ENCODE data around the gene SEC62.

The SEC62 gene

GRCh38 chr3:169966428-169966950 is at the start of gene SEC62:
Gene SEC62 (plus strand): TSS chr3:169966807. CDS start chr3:169966823, 16 bp downstream.
- DNase-seq = peak; percentile 70

GRCh38 chr3:169923189-169923588 is 43.4 kb upstream of the SEC62 start:
- DNase-seq = no peak

DNA sequence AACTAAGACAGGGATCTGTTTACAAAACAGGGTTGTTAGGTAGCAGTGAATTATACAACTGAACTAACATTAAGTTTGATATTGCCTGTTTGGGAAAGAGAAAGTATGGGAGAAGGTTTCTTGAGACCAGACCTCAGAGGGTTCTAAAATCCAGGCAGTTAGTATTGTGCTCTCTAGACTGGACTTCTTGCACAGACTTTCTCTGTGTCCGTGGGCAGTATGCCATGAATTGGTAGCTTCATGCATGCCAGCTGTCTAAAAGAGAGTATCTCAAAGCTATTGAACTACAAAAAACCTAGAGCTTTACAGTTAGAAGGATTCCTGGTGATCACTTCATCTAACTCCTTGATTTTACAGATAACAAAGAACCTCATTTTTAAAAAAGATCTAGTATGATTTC is 42.8 kb upstream of the SEC62 start:
- no peak for DNase-seq

GRCh38 chr3:169929830-169930519 is 36.6 kb upstream of the SEC62 start:
- no peak for DNase-seq

GRCh38 chr3:169930843-169931242 is 35.8 kb upstream of the SEC62 start:
- no peak for DNase-seq

DNA sequence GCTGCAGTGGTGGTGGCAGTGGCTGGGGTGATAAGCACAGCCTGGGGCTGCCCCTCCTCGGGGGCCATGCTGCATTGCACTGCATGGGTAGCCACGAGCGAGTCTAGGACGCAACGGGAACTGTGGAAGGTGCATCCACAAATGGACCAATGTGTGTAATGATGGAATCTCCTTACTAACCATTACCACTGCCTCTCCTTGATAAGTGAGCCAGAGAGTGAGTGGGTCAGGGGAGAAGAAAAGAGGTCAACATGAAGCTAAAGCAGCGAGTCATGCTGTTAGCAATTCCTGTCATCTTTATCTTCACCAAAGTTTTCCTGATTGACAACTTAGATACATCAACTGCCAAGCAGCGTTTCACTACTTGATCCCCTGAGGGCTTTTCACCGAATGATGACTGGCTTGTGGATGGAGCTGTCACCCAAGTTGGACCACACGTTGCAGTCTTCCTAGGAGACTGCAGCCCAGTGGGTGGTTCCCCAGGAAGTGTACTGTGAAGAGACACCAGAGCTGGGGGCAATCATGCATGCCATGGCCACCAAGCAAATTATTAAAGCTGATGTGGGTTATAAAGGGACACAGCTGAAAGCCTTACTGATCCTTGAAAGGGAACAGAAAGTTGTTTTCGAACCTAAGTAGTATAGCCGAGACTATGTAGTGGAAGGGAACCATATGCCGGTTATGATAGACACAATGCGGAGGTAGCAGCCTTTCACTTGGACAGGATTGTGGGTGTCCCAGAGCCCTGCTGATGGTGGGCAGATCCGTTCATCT is 34.7 kb upstream of the SEC62 start:
- DNase-seq = no peak

DNA sequence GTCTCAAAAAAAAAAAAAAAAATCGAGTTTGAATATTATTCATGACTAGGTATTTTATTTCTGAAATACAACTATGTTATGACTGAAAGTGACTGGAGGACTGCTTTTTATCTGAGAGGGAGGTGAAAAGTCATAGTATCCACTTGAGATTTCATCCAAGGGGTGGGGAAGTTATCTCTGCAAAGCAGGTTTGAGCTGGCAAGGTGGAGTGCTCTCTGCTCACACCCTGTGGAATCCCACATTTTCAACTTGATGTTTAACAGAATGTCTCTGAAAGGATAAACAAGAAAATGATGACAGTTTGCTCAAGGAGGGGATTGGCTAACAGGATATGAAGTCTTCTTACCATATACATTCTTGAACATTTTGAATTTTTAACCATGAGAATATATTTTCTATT is 27.3 kb upstream of the SEC62 start:
- no peak for DNase-seq

DNA sequence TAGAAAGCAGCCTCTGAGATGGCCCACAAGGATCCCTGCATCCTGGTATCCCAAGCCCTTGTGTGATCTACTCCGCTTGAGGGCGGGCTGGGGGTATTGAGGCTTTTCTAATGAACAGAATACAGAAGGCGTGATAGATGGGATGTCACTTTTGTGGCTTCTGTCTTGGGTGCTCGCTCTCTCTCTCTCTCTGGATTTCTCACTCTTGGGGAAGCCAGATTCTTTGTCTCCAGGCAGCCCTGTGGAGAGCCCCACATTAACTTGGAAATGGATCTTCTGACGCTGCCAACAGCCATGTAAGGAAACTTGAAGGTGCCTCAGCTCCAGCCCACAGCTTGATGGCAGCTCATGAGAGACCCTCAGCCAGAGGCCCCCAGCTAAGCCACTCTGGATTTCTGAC is 26.9 kb upstream of the SEC62 start:
- no peak for DNase-seq

- no peak for DNase-seq
These were observed 26.0 kb upstream of the SEC62 start for GRCh38 chr3:169940470-169941181.

DNA sequence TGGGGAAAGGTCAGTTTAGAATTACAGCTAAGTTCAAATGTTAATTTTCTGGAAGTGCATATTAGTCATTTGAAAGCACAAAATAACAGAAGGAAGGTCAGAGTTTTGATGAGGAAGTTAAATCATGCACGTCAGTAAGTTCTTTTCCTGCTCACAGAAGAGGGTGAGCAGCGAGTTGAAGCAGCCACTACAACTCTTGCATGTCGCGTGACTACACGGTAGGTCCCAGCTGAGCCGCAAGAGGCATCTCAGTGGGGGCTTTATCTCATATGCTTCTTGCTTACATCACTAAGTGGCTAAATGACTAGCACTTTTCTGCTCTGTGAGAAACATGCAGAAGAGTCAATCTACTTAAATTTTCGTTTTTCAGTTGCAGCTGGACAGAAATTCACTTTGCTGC is 21.3 kb upstream of the SEC62 start:
- no peak for DNase-seq

- no peak for DNase-seq
These were observed 20.3 kb upstream of the SEC62 start for GRCh38 chr3:169946336-169946735.

- no peak for DNase-seq
These were observed 17.8 kb upstream of the SEC62 start for GRCh38 chr3:169948559-169949448.

DNA sequence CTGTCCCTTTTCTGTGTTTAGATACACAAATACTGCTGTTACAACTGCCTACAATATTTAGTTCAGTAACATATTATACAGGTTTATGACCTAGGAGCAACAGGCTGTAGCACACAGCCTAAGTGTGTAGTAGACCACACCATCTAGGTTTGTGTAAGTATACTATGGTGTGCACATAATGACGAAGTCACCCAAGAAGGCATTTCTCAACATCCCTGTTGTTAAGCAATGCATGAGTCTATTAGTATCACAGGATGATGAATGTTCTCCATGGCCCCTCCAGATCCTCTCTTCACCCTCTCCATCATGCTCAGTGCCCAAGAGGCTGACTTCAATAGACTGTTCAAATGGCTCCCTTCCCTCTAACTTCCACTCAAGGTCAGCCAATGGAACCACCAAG is 14.6 kb upstream of the SEC62 start:
- no peak for DNase-seq

GRCh38 chr3:169953462-169954141 is 13.0 kb upstream of the SEC62 start:
- no peak for DNase-seq

DNA sequence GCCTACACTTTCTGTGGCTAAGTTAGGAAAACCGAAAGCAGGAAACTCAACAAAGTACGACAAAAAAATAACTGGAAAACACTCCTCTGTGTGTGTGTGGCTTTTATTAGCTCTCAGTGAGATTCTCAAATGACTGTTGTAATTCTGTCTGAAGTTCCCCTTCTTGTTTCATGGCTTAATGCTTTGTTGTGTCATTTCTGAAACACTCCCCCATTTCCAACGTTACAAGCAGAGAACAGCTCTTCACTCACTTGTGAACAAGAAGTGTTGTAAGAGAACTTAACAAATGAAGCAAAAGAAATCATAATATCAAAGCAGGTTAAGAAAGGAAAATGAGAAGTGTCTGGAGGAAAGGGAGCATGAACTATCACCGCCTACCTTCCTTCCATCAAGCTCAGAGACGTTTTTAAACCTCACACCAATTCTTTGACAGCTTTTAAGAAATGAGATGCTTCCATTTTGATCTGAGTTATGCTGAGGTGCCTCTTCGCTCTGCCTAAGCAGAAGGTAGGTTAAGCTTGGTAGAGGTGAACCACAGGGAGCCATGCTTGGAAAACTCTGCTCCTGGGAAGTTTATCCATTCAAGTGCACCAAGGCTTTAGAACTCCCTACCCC is 12.4 kb upstream of the SEC62 start:
- no peak for DNase-seq

DNA sequence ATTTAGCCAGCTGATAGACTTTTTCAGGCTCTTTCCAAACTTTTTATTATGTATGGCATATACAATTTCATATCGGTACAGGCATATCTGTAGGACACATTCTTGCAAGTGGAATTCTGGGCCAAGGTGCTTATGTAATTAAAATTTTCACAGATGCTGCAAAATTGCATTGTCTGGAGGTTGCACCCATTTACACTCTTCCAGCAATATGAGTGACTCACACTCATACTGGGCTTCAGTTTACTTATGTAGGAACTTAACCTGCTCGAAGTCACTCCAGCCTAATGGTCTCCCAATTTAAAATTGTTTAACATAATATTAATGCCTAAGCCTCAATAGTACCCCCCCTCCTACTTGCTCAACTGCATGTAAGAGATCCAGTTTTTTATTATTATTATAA is 11.2 kb upstream of the SEC62 start:
- no peak for DNase-seq

- DNase-seq = no peak
These were observed 2.4 kb upstream of the SEC62 start for GRCh38 chr3:169964176-169964575.

DNA sequence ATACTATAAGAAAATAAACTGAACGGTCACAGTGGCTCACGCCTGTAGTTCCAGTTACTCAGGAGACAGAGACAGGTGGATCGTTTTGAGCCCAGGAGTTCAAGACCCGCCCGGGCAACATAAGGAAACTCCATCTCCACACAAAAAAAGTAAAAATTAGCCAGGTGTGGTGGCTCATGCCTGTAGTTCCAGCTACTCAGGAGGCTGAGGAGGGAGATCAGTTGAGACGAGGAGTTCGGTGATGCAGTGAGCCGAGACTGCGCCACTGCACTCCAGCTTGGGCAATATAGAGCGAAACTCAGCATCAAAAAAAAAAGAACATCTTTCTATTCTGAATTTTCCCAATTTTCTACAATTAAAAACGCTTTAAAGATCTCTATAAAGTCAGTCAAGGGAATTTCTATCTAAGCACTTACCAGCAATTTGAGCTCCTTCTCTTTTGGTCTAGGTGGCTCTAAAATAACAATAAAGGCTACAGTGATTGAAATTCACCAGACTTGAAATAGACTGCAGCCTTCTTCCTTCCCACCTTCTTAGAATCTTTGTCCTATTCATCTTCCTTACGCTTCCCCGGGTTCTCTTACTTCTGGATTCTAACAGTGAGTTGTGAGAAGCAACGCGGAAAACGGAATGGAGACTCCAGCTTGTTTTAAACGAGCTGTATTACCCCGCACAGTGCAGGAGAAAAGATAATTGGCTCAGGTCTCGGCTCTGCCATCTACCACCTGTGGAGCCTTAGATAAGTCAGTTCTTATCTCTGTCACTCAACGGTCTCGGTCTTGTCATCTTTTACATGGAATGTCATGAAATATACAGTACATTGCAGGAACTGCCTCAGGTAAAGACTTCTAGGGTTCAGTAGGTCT is 812 bp upstream of the SEC62 start:
- DNase-seq = no peak

DNA sequence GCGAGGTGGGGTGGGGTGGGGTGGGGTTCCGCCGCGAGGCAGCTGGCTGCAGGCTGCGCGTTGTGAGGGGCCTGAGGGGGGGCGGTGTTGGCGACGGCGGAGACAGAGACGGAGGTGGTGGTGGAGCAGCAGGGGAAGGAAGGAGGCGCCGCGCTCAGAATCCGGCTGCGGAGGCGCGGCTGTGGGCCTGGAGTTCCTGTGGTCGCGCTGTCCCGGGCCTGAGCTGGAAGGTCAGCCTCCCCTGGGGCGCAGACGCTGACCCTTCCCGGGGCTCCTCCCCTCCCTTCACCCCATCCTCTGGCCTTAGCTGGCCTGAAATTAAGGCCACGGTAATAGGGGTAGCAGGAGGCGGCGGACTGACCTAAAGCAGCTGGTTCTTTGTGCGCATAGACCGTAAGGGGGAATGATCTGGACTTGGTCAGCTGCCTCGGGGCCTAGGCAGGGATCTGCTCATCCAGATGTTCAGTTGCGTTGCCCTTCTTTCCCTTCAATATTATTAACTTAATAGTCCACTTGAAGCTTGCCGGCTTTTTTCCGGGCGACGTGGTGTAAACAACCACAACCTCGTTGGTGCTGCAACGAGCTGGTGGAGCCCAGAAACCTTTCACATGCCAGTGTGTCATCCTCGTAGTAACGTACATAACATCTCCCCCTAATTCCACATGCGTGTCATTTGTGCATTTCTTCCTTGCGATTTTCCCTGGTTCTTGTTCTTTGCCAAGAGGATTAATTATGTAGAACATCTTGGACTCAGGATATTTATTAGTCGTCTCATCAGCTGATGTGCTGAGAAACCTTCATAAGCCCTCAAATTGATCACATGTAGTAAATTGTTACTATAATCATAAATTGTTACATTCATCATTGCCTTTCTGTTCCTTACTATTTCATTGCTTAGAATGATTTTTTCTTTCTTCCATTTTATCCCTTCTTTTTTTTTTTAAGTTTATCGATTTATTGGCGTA is 626 bp downstream of the SEC62 start:
- DNase-seq = no peak
